22Rv1 (cell line): ENCODE data around the gene TAPBP.

Experiments
- ZFX ChIP-seq: fragments of 450-650 bp; IDR thresholded peaks from 2 replicates; pipeline ENCODE4 v1.6.1; 2017; ENCODE audit warnings: antibody characterized with exemption, borderline replicate concordance
- TF ChIP-seq, protein P1 (sequence below): fragments of 450-650 bp; IDR thresholded peaks from 2 replicates; pipeline ENCODE4 v1.5.1; 2017; ENCODE audit warnings: mild to moderate bottlenecking

DNA sequence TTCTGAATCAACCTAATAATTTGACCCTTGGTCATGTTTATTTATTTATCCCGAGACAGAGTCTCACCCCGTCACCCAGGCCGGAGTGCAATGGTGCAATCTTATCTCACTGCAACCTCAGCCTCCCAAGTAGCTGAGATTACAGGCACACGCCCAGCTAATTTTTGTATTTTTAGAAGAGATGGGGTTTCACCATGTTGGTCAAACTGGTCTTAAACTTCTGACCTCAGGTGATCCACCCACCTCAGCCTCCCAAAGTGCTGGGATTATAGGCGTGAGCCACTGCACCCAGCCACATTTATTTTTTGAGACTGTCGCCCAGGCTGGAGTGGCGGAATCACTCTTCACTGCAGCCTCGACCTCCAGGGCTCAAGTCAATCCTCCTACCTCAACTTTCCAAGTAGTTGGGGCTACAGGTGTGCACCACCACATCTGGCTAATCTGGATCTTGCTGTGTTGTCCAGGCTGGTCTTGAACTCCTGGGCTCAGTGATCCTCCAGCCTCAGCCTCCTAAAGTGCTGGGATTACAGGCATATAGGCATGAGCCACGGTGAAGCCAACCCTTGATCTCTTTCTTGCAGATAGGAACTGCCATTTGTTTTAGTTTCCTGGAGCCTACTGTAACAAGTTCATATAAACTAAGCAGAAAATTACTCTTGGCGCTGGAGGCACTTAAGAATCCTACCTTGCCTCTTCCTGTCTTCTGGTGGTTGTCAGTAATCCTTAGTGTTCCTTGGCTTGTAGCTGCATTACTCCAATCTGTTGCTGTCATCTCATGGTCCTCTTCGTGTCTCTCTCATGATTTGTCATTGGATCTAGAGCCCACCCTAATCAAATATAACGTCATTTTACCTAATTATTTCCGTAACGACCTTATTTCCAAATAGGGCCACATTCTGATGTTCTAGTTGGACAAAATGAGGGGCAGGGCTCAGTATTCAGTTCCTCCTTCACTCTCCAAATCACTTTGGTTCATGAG, 39.7 kb downstream of the TAPBP start:
- TF ChIP-seq, protein P1, sequence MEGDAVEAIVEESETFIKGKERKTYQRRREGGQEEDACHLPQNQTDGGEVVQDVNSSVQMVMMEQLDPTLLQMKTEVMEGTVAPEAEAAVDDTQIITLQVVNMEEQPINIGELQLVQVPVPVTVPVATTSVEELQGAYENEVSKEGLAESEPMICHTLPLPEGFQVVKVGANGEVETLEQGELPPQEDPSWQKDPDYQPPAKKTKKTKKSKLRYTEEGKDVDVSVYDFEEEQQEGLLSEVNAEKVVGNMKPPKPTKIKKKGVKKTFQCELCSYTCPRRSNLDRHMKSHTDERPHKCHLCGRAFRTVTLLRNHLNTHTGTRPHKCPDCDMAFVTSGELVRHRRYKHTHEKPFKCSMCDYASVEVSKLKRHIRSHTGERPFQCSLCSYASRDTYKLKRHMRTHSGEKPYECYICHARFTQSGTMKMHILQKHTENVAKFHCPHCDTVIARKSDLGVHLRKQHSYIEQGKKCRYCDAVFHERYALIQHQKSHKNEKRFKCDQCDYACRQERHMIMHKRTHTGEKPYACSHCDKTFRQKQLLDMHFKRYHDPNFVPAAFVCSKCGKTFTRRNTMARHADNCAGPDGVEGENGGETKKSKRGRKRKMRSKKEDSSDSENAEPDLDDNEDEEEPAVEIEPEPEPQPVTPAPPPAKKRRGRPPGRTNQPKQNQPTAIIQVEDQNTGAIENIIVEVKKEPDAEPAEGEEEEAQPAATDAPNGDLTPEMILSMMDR, result no peak
- TF ChIP-seq ZFX, result no peak
